ENCODE data around the gene MGMT.

DNA sequence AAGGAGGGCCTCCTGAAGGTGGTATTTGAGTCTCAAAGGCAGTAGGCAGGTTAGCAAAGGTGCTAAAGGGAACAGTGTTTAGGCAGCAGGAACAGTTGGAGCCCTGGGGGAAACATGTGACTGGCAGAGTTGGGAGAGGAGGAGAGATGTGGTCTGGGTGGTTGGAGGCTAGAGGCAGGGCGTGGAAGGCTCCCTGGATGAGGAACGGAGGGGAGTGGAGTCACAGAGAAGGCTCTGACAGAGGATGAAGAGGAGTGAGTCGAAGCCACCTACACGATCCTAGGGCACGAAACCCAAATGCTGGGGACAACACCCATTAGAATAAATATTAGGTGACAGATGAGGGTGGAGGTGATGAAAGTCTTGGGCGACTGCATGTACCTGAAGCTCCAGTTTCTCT, 19.6 kb upstream of the MGMT start:
- no peak for TF ChIP-seq POLR2A (IDR thresholded peaks at IDR 0.05)
- TF ChIP-seq, protein P1, sequence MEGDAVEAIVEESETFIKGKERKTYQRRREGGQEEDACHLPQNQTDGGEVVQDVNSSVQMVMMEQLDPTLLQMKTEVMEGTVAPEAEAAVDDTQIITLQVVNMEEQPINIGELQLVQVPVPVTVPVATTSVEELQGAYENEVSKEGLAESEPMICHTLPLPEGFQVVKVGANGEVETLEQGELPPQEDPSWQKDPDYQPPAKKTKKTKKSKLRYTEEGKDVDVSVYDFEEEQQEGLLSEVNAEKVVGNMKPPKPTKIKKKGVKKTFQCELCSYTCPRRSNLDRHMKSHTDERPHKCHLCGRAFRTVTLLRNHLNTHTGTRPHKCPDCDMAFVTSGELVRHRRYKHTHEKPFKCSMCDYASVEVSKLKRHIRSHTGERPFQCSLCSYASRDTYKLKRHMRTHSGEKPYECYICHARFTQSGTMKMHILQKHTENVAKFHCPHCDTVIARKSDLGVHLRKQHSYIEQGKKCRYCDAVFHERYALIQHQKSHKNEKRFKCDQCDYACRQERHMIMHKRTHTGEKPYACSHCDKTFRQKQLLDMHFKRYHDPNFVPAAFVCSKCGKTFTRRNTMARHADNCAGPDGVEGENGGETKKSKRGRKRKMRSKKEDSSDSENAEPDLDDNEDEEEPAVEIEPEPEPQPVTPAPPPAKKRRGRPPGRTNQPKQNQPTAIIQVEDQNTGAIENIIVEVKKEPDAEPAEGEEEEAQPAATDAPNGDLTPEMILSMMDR (IDR thresholded peaks at IDR 0.05), result no peak
